Pons (tissue), 1 donor: ENCODE data around the gene RBM12.

Source experiments
- DNase-seq: peaks from one replicate; pipeline ENCODE4 v3.0.0-alpha.2; 2016; ENCODE audit warnings: low spot score

RBM12 gene

DNA sequence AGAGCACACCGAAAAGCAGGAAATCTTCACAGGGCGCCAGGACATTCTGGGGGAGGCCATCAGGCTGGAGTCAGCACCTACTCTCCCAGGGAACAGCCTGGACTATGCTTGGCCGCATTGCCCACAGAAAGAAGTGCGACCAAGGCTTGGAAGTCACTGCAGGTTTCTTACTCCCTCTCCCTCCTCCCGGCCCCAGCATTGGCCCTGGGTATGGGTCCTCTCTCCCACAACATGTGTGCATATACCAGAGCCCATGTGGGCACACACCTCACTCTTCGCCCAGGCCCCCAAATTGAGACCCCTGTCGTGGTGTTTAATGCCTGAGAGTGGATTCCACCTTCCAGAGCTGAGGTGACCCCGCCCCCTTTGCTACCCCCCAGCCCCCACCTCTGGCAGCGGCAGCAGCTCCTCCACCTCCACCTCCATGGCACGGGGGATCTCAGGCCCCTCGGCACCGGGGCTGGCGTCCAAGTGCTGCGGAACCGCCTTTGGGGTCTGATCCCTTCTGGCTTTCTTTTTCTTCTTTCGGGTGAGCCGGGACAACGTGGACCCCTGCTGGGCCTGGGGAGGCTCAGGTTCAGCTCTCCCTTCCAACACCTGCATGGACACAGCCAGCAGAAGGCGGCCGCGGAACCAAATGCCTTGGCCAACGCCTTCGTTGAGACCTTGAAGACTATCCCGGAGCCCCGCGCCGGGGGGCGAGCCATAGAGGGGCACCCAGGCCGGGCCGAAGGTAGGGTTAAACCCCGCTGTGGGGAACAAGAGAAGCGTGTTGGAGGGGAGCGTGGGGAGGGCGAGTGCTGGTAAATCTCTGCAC lies 64.3 kb downstream of the RBM12 start:
- DNase-seq = no peak

DNA sequence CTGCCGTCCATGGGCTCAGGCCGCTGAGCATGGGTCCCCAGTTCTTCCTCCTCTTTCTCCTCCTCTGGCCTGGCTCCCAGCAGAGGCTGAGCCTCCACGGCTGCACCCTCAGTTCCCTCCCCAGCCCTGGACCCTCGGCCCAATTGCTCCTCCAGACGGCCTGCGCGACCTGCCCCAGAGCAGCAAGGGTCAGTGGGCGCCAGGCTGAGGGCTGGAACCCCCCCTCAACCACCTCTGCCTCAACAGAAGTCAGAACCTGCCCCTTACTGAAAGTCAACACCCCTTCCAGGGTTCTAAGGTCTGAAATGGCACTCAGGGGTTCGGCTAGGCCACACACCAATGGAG lies 65.0 kb downstream of the RBM12 start:
- DNase-seq = no peak
